B cell (primary cell): ENCODE measurements around the gene GRN. TPM values are rescaled to one million over a fixed set of nuclear protein-coding genes. Genes with fewer than 3 reads are reported as not detected.
"Not testable (repeated sequence)": the region's sequence is repeated elsewhere in the genome, so short reads cannot be mapped to it uniquely, and the experiment has no call there.

Experiments
- ATAC-seq: fragments of 200-7000 bp; cut with Tn5 transposase; one replicate; pipeline ENCODE4 v1.10.0; 2021; ENCODE audit warnings: low read depth, mild to moderate bottlenecking, moderate number of reproducible peaks, moderate library complexity
- CTCF ChIA-PET: fragments of 350-600 bp; sonication (Branson Sonifier 250); formaldehyde crosslinking; loops from one replicate; lab custom pipeline; 2021; ENCODE audit warnings: antibody characterized with exemption, inconsistent platforms; lab: Charles Lee
- POLR2A ChIA-PET: fragments of 350-600 bp; sonication (Branson Sonifier 250); formaldehyde crosslinking; loops from one replicate; lab custom pipeline; 2021; ENCODE audit warnings: antibody characterized with exemption; lab: Charles Lee
- DNase-seq: peaks from one replicate; pipeline ENCODE4 v3.0.0; 2013
- H2AFZ ChIP-seq: 2 replicates; pipeline ENCODE4 v1.6.1; 2012; ENCODE audit warnings: mild to moderate bottlenecking, low read depth, low read length; ENCODE audit not compliant: insufficient read depth, poor library complexity, severe bottlenecking
- H3K27ac ChIP-seq, 2 donors: 1 replicate in 1 of 2; 2 replicates in 1 of 2; pipeline ENCODE4 v1.5.1; 2012 to 2013; ENCODE audit warnings: low read length in 2 of 2, mild to moderate bottlenecking in 2 of 2, moderate library complexity in 1 of 2
- H3K27me3 ChIP-seq, 4 experiments: fragments of 200-600 bp in 1 of 4; sonication (generic) in 1 of 4; replicated peaks in 1 of 4; 1 replicate in 2 of 4; 2 replicates in 2 of 4; pipeline versions ENCODE4 v1.6.1 to v1.7.0; 2013 to 2016; ENCODE audit warnings: low read length in 3 of 4, mild to moderate bottlenecking in 2 of 4, mixed read lengths in 1 of 4, moderate library complexity in 1 of 4; ENCODE audit not compliant: insufficient read depth in 4 of 4, control insufficient read depth in 3 of 4; ENCODE audit errors: control extremely low read depth in 1 of 4
- H3K36me3 ChIP-seq, 2 experiments: replicated peaks in 1 of 2; 1 replicate in 1 of 2; 2 replicates in 1 of 2; pipeline versions ENCODE4 v1.6.1 to v1.7.1; 2013; ENCODE audit warnings: low read length in 1 of 2; ENCODE audit not compliant: insufficient read depth in 2 of 2, control insufficient read depth in 1 of 2; ENCODE audit errors: control extremely low read depth in 1 of 2, extremely low read depth in 1 of 2
- H3K4me1 ChIP-seq, 2 donors: fragments of 200-600 bp in 1 of 2; sonication (generic) in 1 of 2; 1 replicate in 1 of 2; 2 replicates in 1 of 2; pipeline versions ENCODE4 v1.5.1 to v1.6.1; 2013 to 2017; ENCODE audit warnings: low read length in 2 of 2; ENCODE audit not compliant: control insufficient read depth in 2 of 2, insufficient read depth in 2 of 2
- H3K4me2 ChIP-seq: replicated peaks from 2 replicates; pipeline ENCODE3; 2012; ENCODE audit warnings: mild to moderate bottlenecking, low read depth, low read length; ENCODE audit not compliant: poor library complexity, severe bottlenecking
- H3K4me3 ChIP-seq, 5 experiments: fragments of 200-600 bp in 1 of 5; sonication (generic) in 1 of 5; 1 replicate in 3 of 5; 2 replicates in 2 of 5; pipeline versions ENCODE4 v1.5.1 to v1.7.0; 2011 to 2016; ENCODE audit warnings: low read length in 4 of 5, mild to moderate bottlenecking in 4 of 5, low read depth in 2 of 5, control low read depth in 1 of 5, moderate library complexity in 1 of 5; ENCODE audit not compliant: insufficient read depth in 1 of 5; ENCODE audit errors: control extremely low read depth in 1 of 5, extremely low read depth in 1 of 5
- H3K79me2 ChIP-seq: fragments of 200-600 bp; sonication (generic); one replicate; pipeline ENCODE4 v1.6.0; 2016; ENCODE audit warnings: low read length; ENCODE audit not compliant: control insufficient read depth, insufficient read depth
- H3K9ac ChIP-seq: fragments of 200-600 bp; sonication (generic); 2 replicates; pipeline ENCODE4 v1.6.1; 2017; ENCODE audit warnings: mild to moderate bottlenecking, low read length, moderate library complexity
- H3K9me3 ChIP-seq, 3 donors: one replicate each; pipeline versions ENCODE4 v1.6.1 to v1.7.1; 2013; ENCODE audit warnings: low read length in 2 of 3; ENCODE audit not compliant: control insufficient read depth in 2 of 3, insufficient read depth in 1 of 3; ENCODE audit errors: control extremely low read depth in 1 of 3
- H4K20me1 ChIP-seq: 2 replicates; pipeline ENCODE4 v1.6.0; 2012; ENCODE audit warnings: mild to moderate bottlenecking, low read length; ENCODE audit not compliant: insufficient read depth, control insufficient read depth, poor library complexity, severe bottlenecking
- H3K27ac Mint-ChIP-seq: one replicate; pipeline ENCODE4 v1.8.0; 2021; ENCODE audit warnings: mixed read lengths
- H3K27me3 Mint-ChIP-seq: one replicate; pipeline ENCODE4 v1.8.0; 2021; ENCODE audit warnings: mixed read lengths
- H3K4me1 Mint-ChIP-seq: one replicate; pipeline ENCODE4 v1.8.0; 2021; ENCODE audit warnings: mixed read lengths
- H3K4me3 Mint-ChIP-seq: one replicate; pipeline ENCODE4 v1.8.0; 2021; ENCODE audit warnings: mixed read lengths
- H3K9me3 Mint-ChIP-seq: one replicate; pipeline ENCODE4 v1.8.0; 2022; ENCODE audit warnings: mixed read lengths; ENCODE audit not compliant: insufficient read depth
- CTCF ChIP-seq: fragments of 200-600 bp; IDR thresholded peaks from one replicate; pipeline ENCODE4 v1.8.0; 2022; ENCODE audit warnings: antibody characterized with exemption, mild to moderate bottlenecking
- WGBS: methylation state at CpG from one replicate; pipeline ENCODE4 v1.1.5; 2013; ENCODE audit warnings: missing lambda C conversion rate; ENCODE audit not compliant: insufficient coverage; 5-methylcytosine and 5-hydroxymethylcytosine counted together
- intact Hi-C: fragments of 100-400 bp; cut with micrococcal nuclease; formaldehyde crosslinking; loops from one replicate; pipeline ENCODE4 v1.10.0; 2022
- polyA plus RNA-seq: library from polyadenylated mRNA; depleted of rRNA; stranded (reverse); fragments of >200 nt; gene quantifications from 2 replicates; pipeline ENCODE4 v1.2.3, GENCODE V29; 2012
- total RNA-seq, 2 donors: library from RNA; stranded (reverse); fragments of 120-200 nt in 1 of 2; gene quantifications; 1 replicate in 1 of 2; 2 replicates in 1 of 2; pipeline versions ENCODE4 v1.2.3 to v1.2.4, GENCODE V29; 2013 to 2022

GRN gene
- total and polyA plus RNA-seq, 2 donors (not counting 1 experiment from before 2014, with no cell fraction given), result 187 to 226 TPM

- H3K9ac ChIP-seq, result no peak overlapping the region
- no peak overlapping the region for H3K4me2 ChIP-seq
- ChIA-PET POLR2A (interaction anchor here (1.1 to 2.1 kb wide), 4 partner anchors 107 to 204 kb away, joined by 3 to 29 read pairs (median 6); partner anchors contain the start of genes HDAC5, TMUB2 and UBTF), CTCF (interaction anchor here (1.0 to 3.2 kb wide), 8 partner anchors 17 to 124 kb away, joined by 3 to 17 read pairs (median 8); partner anchors contain the start of gene GRN)
- ATAC-seq (no peak), DNase-seq (no peak)
- H3K79me2 ChIP-seq, result peaks cover 9% of the 10 kb centered on the region
- no peaks in the 10 kb centered on the region for H3K9me3 ChIP-seq
- peak overlapping the region; percentile 49 for H3K4me3 Mint-ChIP-seq
- H3K4me1 ChIP-seq, result peaks cover 9 to 39% of the 10 kb centered on the region in 2 donors
- H3K27me3 ChIP-seq, result no peaks in the 10 kb centered on the region
- H3K27ac ChIP-seq, result no peak overlapping the region
- H3K27me3 Mint-ChIP-seq, result no peaks in the 10 kb centered on the region
- no peaks in the 10 kb centered on the region for H3K9me3 Mint-ChIP-seq
- peaks cover 35% of the 10 kb centered on the region for H3K4me1 Mint-ChIP-seq
- no peak overlapping the region for H3K4me3 ChIP-seq
- H4K20me1 ChIP-seq, result peaks cover 7% of the 10 kb centered on the region
- no peaks in the 10 kb centered on the region for H3K36me3 ChIP-seq
- TF ChIP-seq CTCF, result no peak
- peak overlapping the region; percentile 32 for H3K27ac Mint-ChIP-seq
- intact Hi-C loops, result no loop called here
- WGBS, result 71% methylated on average over 7 of the region's 7 CpGs
- no peak overlapping the region for H2AFZ ChIP-seq
Measured at GRCh38 chr17:44327715-44328449, 17.2 kb upstream of the GRN start.

DNA sequence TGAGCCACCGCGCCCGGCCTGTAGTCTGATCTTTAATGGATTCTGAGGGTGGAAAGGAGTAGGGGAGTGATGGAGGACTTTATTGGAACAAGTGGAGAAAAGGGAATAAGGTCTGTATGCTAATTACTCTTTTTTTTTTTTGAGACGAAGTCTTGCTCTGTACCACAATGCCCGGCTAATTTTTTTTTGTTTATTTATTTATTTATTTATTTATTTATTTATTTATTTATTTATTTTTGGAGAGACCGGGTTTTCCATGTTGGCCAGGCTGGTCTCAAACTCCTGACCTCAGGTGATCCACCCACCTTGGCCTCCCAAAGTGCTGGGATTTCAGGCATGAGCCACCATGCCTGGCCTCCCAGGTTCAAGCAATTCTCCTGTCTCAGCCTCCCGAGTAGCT, 15.6 kb upstream of the GRN start:
- ChIA-PET CTCF (interaction anchor here (1.1 to 7.4 kb wide), 8 partner anchors 15 to 125 kb away, joined by 4 to 117 read pairs (median 12); partner anchors contain the start of gene GRN), POLR2A (interaction anchor here (0.7 kb wide), 1 partner anchor 20 kb away, joined by 5 read pairs; no protein-coding TSS in a partner anchor)
- H3K9me3 ChIP-seq, H3K27me3 Mint-ChIP-seq, H3K27ac ChIP-seq, H3K27me3 ChIP-seq, DNase-seq, intact Hi-C loops, H4K20me1 ChIP-seq, H3K4me3 Mint-ChIP-seq, H3K79me2 ChIP-seq, H3K9ac ChIP-seq, H3K4me3 ChIP-seq, H3K27ac Mint-ChIP-seq, H2AFZ ChIP-seq, H3K9me3 Mint-ChIP-seq, H3K36me3 ChIP-seq, ATAC-seq, H3K4me2 ChIP-seq: not testable (repeated sequence)
- peaks cover 3 to 33% of the 10 kb centered on the region in 2 donors for H3K4me1 ChIP-seq
- 100% methylated on average over 5 of the region's 7 CpGs for WGBS
- peaks cover 29% of the 10 kb centered on the region for H3K4me1 Mint-ChIP-seq

- H3K36me3 ChIP-seq, H3K9me3 ChIP-seq, H2AFZ ChIP-seq, H3K79me2 ChIP-seq, H3K4me3 Mint-ChIP-seq, DNase-seq, H3K9me3 Mint-ChIP-seq, H3K27ac ChIP-seq, H3K27me3 ChIP-seq, H3K4me3 ChIP-seq, H3K4me2 ChIP-seq, ATAC-seq, intact Hi-C loops, H3K27me3 Mint-ChIP-seq, H4K20me1 ChIP-seq, H3K9ac ChIP-seq, H3K27ac Mint-ChIP-seq: not testable (repeated sequence)
- peaks cover 8 to 37% of the 10 kb centered on the region in 2 donors for H3K4me1 ChIP-seq
- CTCF ChIA-PET, result interaction anchor here (0.7 to 7.4 kb wide), 22 partner anchors 11 to 161 kb away, joined by 3 to 117 read pairs (median 6); partner anchors contain the start of genes FAM171A2, GRN and TMUB2
- POLR2A ChIA-PET, result interaction anchor here (0.6 to 1.7 kb wide), 5 partner anchors 15 to 120 kb away, joined by 3 to 5 read pairs (median 4); partner anchors contain the start of gene GRN
- peaks cover 30% of the 10 kb centered on the region for H3K4me1 Mint-ChIP-seq
- WGBS, result no CpG with 5 or more reads among the region's 5 CpGs
Measured at GRCh38 chr17:44330263-44330662, 14.8 kb upstream of the GRN start.
